HG03342 (cell line): ENCODE results near the gene STAB1.
A peak's percentile ranks its signal among the peaks of the same experiment; 100 is the strongest.

ENCODE experiments used
- ATAC-seq: cut with Tn5 transposase; IDR thresholded peaks from one replicate; pipeline ENCODE4 v1.9.1; 2021; ENCODE audit warnings: mild to moderate bottlenecking, moderate library complexity; ENCODE audit not compliant: unreplicated experiment

Gene STAB1, protein sequence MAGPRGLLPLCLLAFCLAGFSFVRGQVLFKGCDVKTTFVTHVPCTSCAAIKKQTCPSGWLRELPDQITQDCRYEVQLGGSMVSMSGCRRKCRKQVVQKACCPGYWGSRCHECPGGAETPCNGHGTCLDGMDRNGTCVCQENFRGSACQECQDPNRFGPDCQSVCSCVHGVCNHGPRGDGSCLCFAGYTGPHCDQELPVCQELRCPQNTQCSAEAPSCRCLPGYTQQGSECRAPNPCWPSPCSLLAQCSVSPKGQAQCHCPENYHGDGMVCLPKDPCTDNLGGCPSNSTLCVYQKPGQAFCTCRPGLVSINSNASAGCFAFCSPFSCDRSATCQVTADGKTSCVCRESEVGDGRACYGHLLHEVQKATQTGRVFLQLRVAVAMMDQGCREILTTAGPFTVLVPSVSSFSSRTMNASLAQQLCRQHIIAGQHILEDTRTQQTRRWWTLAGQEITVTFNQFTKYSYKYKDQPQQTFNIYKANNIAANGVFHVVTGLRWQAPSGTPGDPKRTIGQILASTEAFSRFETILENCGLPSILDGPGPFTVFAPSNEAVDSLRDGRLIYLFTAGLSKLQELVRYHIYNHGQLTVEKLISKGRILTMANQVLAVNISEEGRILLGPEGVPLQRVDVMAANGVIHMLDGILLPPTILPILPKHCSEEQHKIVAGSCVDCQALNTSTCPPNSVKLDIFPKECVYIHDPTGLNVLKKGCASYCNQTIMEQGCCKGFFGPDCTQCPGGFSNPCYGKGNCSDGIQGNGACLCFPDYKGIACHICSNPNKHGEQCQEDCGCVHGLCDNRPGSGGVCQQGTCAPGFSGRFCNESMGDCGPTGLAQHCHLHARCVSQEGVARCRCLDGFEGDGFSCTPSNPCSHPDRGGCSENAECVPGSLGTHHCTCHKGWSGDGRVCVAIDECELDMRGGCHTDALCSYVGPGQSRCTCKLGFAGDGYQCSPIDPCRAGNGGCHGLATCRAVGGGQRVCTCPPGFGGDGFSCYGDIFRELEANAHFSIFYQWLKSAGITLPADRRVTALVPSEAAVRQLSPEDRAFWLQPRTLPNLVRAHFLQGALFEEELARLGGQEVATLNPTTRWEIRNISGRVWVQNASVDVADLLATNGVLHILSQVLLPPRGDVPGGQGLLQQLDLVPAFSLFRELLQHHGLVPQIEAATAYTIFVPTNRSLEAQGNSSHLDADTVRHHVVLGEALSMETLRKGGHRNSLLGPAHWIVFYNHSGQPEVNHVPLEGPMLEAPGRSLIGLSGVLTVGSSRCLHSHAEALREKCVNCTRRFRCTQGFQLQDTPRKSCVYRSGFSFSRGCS (N-terminal part only)

DNA sequence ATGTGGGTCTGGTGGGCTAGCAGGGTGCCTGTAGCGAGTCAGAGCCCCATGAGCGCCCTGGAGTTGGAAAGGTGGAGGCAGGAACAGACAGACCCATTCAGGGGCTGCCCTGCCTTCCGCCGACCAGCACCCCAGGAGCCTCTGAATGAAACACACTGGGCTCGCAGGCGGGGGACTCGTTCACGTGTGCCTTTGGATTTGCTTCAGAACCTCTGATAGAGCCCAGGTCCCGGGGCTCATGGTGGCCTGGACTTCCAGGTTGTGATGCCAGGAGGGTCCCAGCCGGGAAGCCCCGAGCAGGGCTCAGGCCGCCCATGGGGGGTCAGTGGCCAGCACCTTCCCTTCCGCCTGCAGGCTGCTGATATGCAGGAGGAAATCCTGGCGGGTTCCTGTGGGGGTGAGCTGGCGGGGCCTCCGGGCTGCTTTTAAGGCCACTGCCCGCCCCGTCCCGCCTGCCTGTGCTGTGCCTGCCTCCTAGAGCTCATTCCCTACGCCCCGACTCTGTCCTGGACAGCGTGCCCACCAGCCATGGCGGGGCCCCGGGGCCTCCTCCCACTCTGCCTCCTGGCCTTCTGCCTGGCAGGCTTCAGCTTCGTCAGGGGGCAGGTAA, at the start of gene STAB1:
TSS of gene STAB1 (plus strand) at position 453 of the 610 bp plus-strand sequence. CDS start at position 529, 76 bp downstream.
- ATAC-seq, result no peak

DNA sequence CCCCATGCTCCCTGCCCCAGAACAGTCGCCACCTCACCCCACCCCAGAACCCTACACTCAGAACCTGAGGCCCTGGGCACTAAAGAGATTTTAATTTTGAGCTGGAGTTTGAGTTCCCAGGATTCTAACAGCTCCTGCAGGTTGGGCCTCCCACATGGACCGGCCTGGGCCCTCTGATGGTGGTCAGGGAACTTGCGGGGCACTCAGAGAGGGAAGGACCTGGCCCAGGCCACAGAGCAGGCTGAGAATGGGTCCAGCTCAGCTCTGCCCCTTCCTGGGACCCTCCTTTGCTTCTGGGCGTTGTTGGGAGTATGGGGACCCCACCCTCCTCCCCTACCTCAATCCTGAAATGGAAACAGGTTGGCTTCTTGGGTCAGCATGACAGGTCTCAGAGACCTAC, 49.1 kb upstream of the STAB1 start:
- no peak for ATAC-seq

DNA sequence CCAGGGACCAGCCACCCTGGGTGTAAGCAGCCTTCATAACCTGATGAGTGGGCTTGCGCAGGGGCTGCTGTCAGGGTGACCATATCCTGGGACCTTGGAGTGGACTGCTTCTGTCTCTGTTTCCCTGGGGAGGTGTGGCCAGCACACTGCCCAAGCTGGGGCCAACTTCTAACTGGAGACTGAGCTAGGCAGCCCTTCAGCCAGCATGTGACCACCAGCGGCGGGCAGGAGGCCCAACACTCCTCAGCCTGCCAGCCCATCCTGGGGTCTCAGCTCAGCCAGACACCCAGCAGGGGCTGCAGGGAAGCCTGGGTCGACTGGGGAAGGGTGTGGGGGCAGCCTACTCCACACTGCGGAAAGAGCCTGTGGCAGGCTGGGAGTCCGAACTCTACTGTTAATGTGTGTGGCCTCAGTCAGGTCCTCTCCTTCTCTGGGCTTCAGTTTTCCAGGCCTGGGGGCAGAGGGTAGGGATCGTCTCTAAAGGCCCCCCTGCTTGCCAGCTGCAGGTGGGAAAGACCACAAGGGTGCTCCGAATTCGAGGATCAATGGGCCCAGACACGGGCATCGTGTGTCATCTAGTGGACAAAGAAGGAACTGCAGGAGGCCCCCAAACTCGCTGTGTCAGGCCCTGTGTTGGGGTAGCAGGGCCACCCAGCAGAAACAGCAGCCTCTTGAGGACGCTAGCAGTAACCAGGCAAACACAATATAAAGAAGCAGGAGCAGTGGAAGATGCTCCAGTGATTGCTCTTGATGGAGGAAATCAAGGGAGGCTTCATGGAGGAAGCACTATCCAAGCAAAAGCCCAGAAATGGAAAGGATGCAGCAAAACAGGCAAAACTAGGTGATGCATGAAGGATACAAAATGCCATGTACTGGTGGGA, 48.3 kb upstream of the STAB1 start:
- no peak for ATAC-seq

DNA sequence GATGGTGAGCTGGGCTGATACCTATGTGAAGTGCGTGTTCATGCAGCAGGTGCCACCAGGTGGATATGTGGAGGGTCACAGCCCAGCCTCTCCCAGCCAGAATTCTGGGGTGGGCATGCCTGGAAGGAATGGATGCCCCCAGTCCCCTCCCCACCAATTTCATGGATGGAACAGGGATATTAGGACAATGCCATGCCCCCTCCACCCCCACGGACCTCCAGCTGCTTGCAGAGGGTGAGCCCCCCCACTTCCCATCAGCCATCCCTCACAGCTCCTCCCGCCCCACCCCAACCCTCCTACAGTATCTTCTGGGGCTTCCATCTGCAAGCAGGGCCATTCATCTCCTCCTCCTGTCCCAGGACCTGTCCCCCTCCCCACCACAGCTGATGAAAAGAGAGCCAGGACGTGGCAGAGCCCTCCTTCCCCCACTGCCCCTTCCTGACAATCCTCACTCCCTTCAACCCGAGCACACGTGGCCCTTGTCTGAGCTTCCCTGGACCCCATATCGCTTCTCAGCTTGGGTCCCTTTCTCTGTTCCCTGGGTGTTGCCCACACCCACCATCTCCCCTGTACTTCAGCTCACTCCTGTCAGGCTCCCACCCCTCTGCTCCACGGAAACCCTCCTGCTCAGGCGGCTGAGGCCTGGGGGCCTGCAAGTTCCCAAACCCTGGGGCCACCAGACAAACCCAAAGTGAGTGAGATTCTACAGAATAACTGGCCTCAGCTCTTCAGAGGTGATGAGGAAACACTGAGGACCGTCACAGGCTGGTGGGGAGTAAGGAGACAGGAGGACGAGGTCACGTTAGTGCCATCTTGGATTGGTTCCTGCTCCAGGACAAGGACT, 47.4 kb upstream of the STAB1 start:
- no peak for ATAC-seq

DNA sequence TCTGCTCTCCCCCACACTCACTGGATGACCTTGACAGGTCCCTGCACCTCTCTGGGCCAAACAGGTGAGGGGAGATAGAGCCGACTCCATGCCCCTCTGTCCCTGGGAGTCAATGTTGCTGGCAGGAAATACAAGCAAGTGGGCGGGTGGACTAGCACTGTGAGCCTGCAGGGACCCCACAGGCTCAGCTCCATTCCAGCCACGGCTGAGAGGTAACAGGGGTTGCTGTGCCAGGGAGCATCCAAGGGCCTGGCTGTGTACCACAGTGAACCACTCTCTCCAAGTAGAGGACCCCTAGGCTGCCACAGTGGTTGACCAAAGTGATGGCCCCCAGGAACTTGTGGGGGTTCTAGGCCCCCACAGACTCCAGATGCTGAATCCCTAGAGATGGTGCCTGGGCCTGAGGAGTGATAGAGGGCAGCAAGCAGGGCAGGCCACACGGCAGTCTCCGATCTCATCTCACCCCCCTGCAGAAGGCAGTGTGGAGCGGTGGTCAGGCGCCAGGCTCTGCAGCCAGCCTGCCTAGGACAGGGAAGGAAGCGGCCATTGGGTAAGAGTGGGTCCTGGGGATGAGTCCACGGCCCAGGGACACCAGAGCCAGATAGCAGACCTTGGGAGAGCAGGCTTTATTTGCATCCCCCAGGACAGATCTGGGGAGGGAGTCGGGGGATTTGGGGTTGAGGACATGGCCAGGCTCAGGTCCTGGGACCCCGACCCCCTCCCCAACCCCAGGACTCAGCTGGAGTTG, 44.5 kb upstream of the STAB1 start:
- ATAC-seq, result no peak

DNA sequence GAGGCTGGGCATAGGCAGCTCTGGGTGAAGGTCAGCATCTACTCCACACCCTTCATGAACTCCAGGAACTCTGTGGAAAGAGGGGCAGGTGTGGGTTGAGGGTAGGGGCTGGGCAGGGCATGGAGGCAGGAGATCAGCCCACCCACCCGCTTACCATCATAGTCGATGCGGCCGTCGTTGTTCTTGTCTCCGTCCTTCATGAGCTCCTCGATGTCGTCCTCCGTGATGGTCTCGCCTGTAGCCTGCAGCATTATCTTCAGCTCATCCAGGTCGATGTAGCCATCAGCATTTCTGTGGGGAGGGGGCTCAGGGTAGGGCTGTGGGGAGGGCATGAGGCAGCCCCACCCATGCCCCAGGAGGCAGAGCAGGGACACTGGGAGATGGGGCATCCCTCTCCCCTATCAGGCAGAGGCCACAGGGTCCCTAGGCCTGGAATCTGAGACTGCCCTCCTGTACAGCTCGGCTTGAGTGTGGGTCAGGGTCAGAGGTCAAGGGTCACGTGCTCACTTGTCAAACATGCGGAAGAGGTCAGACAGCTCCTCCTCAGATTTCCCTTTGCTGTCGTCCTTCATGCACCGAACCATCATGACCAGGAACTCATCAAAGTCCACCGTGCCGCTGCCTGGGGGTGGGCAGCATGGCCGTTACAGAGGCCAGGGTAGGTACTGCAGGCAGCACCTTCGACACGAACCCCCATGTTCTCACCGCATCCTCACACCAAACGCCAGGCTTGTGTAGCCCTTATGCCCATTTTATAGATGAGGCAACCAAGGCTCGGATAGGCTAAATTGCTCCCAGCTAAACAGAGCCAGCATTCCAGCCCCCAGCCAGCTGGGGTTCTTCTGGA, 43.7 kb upstream of the STAB1 start:
- ATAC-seq, result no peak

DNA sequence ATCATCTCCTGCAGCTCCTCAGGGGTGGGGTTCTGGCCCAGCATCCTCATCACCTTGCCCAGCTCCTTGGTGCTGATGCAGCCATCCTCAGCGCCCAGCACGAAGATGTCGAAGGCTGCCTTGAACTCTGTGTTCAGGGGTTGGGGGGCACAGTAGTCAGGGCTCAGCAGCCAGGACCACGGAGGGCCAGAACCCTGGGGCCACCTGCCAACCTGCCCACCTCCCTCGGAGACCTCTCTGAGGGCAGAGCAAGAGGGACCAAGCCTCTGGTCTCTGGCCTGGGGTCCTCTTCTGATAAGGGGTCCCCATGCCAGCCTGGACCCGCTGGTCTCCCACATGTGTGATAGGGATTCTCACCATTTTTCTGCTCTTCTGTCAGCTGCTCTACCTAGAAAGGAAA, 43.0 kb upstream of the STAB1 start:
- no peak for ATAC-seq

DNA sequence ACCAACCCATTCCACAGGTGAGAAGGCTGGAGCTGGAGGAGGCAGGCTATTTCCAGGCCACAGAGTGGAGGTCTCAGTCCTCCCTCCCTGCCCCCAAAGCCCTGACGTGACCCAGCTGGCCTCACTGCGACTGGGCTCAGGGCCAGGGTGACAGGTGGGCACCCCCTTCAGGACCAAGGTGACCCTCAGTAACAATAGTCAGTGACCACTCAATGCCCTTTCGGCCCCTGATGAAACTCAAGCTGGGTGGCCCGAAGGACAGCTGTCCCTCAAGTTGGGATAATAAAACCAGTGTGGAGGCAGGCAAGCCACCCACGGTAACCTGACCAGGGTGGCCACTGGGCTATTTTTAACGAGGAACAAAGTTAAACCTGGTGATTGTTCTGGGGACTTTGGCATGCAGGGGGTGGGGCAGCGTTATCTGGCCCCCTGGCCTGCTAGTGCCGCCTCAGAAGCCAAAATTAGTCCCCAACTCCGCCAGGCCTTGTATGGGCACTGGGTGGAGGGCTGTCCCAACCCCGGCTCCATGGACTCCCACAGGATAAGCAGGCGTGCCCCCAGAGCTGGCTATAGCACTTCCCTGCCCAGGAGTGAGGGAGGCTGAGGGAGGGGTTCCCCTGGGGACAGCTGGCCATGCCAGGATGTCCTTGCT, 42.4 kb upstream of the STAB1 start:
- ATAC-seq, result no peak

DNA sequence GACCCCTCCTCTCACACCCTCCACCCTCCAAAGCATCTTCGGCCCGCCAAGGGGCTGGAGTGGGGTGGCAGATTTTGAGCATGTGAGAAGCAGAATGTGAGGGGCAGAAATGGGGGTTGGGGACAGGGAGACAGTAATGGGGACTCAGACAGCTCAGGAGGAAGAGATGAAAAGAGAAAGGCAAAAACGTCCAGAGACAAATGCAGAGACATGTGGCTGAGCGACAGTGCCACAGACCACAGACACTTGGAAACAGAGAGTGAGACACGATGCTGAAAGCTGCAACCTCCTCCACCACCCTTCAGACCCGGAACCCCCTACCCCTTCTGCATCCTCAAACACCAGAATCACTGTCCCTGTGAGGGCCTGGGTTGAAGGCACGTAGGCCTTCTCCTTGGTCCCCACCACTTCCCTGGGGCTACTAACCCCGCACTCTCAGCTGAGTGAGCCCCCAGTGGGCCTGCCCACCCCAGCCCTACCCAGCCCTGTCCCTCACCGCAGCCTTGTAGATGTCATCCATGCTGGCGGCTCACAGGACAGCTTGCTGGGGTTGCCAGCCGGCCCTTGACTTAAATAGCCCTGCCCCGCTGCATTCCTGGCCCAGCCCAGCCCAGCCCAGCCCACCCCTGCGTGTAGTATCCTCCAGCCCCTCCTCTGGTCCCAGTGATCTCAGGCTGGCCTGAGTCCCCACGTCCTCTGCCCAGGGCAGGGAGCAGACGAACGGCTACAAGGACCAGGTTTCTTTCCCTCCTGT, 41.5 kb upstream of the STAB1 start, which contains the start of gene TNNC1:
TSS of gene TNNC1 (minus strand) at position 546 of the 754 bp plus-strand sequence. CDS start at position 520, 26 bp downstream.
- ATAC-seq, result no peak

DNA sequence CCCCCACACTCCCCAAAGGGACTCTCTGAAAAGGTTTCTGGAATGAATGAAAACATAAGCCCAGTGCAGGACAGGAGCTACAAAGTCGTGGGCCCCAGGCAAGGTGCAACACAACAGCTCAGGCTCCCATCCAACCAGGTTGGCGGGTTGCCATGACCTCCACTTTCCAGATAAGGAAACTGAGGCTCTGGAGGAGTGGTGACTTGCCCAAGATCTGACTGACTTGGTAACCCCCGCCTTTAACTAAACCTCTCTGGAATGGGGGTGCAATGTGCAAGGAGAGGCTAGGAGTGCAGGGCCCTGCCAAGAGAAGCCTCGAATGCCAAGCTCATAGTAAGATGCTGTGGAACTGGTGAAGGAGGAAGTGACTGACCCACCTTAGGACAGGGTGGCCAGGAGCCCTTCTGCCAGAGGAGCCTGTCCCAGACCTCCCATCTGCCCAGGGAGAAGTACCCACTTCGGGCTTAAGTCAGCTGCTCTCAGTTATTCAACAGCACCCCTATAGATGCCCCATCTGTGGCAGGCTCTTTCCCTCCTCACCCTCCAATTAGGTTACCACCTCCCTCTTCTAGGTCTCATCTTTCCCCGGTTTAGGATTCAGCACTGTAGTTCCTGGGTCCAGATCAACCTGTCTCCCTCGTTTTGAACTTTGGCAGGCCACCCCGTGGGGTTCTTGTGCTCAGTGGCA, 40.7 kb upstream of the STAB1 start:
- ATAC-seq, result no peak

DNA sequence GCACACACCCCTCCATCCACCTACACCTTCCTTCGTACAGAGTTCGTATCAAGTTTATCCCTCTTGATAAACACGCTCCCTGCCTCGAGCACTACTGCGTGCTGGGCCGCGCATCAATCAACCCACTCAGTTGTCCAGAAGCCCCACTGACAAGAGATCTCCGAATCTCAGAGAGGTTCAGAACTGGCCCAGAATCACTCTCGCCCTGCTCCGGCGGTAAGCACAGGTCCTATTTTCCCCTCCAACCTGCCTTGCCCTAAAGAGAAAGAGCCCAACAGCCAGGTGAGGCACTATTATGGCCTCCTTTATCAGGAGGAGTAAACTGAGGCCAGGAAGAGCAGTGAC, 40.2 kb upstream of the STAB1 start:
- peak; percentile 7 for ATAC-seq

DNA sequence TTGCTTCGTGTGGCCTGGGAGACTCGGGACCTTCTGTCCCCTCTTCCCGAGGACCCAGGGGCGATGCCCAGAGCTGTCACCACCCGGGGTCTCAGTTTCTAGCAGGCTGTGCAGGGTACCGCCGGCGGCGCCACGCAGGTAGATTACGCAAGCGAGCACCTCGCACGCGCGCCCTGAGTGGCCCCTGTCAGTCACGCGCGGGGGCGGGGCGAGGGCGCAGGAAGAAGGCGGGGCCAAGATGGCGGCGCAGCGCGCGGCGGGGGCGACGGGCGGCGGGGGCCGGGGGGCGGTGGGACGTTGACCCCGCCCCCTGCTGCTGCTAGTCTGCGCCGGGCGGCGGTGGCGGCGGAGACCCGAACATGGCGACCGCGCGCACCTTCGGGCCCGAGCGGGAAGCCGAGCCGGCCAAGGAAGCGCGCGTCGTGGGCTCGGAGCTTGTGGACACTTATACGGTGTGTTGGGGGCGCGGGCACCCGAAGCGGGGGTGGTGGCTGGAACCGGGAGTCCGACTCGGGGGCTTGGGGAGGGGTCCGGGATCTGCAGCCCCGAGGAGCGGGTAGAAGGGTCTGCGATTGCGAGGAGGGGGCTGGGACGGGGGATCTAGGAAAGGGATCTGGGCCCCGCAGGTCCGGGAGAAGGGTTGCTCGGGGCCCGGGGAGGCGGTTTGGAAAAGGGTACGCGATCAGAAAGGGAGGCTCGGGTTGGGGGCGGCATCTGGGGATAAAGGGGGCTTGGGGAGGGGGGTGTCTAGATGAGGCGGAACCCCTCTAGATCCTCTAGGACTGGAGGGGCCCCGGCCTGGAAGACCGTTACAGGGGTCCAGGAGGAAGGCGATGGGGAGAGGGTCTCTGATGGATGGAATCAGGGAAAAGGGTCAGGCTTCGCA, 39.6 kb upstream of the STAB1 start, which contains the start of gene NISCH:
TSS of gene NISCH (plus strand) at position 322 of the 886 bp plus-strand sequence. CDS start at position 360, 38 bp downstream.
- ATAC-seq, result peak; percentile 81

DNA sequence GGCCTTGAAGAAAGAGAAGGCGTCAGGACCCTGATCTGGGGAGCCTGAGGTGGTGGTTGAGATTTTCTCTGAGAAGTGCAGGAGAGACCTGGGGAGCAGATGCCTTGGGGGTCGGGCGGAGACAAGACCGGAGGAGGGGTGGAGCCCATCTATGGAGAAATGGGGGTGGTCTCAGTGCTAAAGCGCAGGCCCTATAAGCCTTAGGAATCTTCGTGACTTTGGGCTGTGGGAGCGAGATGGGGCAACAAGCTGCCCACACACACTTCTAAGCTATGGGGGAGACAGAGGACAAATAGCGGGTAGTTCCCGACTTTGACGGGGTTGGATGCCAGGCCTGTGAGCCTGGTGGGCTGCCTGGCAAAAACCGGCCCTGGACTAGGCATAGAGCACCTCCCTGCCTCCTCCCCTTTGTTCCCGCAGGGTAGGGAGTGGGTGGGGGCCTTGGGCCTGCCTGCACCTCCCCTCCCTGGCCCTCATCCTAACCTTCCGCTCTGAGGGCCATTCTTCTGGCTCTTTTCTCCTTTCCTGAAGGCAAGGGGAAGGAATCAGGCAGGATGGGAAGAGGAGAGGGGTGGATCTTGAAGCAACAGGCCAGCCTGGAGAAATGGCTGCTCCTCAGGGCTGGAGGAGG, 38.9 kb upstream of the STAB1 start:
- ATAC-seq, result no peak

DNA sequence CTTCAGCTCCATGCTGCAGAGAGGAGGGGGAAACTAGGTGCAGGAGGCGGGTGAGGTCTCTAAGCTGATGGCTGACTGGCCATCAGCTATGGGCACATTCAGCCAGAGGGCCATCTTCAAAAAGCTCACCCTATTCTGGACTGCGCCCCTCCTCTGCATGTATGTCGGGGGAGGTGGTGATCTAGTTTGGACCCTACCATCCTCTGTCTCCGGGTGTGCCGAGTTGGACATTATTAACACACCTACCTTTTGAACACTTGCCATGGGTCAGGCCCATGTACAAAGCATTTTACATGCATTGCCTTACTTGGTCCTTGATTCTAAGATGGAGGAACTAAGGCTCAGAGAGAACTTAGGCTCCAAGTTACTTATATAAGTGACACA, 38.3 kb upstream of the STAB1 start:
- ATAC-seq, result no peak
